ENCODE measurements around the gene WDR3.

Gene WDR3

GRCh38 chr1:117952386-117952785 is 22.8 kb downstream of the WDR3 start:
- no peak for DNase-seq (ENCODE audit: low read depth in 2 of 2)

- no peak for DNase-seq (ENCODE audit: low read depth in 2 of 2)
Observed at GRCh38 chr1:117959364-117959763, 29.8 kb downstream of the WDR3 start.

- DNase-seq (ENCODE audit: low read depth in 2 of 2): no peak
Observed at GRCh38 chr1:117964290-117965038, 34.9 kb downstream of the WDR3 start.

- DNase-seq (ENCODE audit: low read depth in 2 of 2): no peak
Observed at GRCh38 chr1:117967477-117967876, 37.9 kb downstream of the WDR3 start.

- no peak for DNase-seq (ENCODE audit: low read depth in 2 of 2)
Observed at GRCh38 chr1:117967881-117968280, 38.3 kb downstream of the WDR3 start.

- no peak for DNase-seq (ENCODE audit: low read depth in 2 of 2)
Observed at GRCh38 chr1:117970252-117970651, 40.7 kb downstream of the WDR3 start.

- no peak for DNase-seq (ENCODE audit: low read depth in 2 of 2)
Observed at GRCh38 chr1:117971777-117972176, 42.2 kb downstream of the WDR3 start.

- no peak for DNase-seq (ENCODE audit: low read depth in 2 of 2)
Observed at GRCh38 chr1:117976381-117976780, 46.8 kb downstream of the WDR3 start.

- DNase-seq (ENCODE audit: low read depth in 2 of 2): no peak
Observed at GRCh38 chr1:117981455-117982192, 52.1 kb downstream of the WDR3 start.

- DNase-seq (ENCODE audit: low read depth in 2 of 2): no peak
Observed at GRCh38 chr1:117985239-117985638, 55.7 kb downstream of the WDR3 start.

- no peak for DNase-seq (ENCODE audit: low read depth in 2 of 2)
Observed at GRCh38 chr1:117985973-117986372, 56.4 kb downstream of the WDR3 start.

GRCh38 chr1:118004312-118004711 is 74.8 kb downstream of the WDR3 start:
- no peak for DNase-seq (ENCODE audit: low read depth in 2 of 2)

GRCh38 chr1:118007391-118007790 is 77.9 kb downstream of the WDR3 start:
- DNase-seq (ENCODE audit: low read depth in 2 of 2): no peak

GRCh38 chr1:118008011-118008410 is 78.5 kb downstream of the WDR3 start:
- no peak for DNase-seq (ENCODE audit: low read depth in 2 of 2)

- no peak for DNase-seq (ENCODE audit: low read depth in 2 of 2)
Observed at GRCh38 chr1:118012515-118013124, 83.1 kb downstream of the WDR3 start.

GRCh38 chr1:118013336-118013735 is 83.8 kb downstream of the WDR3 start:
- no peak for DNase-seq (ENCODE audit: low read depth in 2 of 2)

- no peak for DNase-seq (ENCODE audit: low read depth in 2 of 2)
Observed at GRCh38 chr1:118013938-118014337, 84.4 kb downstream of the WDR3 start.
